GDM1 (cell line): Measurements from ENCODE around the gene RPL39.
"Not testable (repeated sequence)": the region's sequence is repeated elsewhere in the genome, so short reads cannot be mapped to it uniquely, and the experiment has no call there.

Experiments
- DNase-seq: peaks from one replicate; lab custom pipeline; 2025; lab: John Stamatoyannopoulos, UW

RPL39 gene

DNA sequence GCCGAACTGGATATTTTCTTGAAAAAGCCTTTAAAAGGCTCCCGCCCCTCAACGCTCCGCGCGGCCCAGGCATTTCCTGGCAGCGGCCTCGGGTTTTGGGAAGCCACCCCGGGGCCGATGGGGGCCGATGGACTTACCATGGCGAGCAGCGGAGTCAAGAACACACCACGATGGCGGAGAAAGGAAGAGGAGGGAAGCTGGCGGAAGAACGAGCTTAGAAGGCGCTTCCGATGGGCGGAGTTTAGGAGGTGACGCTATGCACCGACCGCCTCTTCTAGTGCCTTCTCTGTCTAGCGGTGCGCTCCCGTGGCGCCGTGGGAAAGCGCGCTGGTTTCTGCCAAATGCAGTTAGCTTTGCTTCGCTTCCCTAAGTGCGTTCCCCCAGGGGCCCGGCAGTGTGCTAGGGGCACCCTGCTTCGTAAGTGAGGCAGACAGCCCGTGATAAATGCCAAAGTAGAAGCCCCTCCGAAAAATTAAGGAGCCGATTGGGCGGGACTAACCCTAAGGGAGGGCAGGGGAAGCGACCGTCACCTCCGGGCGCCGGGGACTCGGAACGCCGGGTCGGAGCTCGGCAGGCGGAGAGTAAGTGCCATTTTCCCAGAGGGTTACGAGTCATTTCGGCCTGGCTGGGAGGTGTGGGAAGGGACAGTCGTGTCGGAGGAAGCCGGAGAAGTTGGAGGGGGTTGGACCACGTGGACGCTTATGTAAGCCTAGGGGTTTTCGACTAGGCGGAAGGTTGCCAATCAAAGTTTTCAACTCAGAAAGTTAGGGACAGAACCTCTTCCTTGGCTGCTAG, at the start of gene RPL39:
TSS of gene RPL39 (minus strand) at position 194 of the 795 bp plus-strand sequence. CDS start at position 140, 54 bp downstream.
- peak; percentile 79 for DNase-seq

DNA sequence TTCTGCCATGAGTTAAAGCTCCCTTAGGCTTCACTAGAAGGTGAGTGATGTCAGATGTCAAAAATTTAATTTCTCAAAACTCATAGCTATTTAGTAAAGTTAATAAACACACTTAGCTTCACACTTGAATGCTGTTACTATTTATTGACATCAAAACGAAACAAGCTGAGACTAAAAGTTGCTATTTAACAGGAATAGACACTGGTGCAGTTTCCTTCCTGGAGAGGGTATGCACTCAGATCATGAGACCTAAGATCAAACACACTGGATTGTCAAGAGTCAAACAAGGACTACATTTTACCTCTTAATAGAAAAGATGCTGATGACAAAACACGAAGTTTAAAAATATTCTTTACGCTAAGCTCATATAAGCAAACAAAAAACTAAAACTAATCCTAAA, 42.5 kb upstream of the RPL39 start:
- no peak for DNase-seq

DNA sequence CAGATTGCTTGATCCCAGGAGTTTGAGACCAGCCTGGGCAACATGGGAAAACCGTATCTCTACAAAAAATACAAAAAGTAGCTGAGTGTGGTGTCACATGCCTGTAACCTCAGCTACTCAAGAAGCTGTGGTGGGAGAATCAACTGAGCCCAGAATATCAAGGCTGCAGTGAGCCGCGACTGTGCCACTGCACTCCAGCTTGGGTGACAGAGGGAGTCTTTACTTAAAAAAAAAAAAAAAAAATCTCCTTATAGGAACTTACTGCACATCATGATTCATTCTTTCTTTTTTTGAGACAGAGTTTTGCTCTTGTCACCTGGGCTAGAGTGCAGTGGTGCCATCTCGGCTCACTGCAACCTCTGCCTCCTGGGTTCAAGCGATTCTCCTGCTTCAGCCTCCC, 37.0 kb upstream of the RPL39 start:
- no peak for DNase-seq

DNA sequence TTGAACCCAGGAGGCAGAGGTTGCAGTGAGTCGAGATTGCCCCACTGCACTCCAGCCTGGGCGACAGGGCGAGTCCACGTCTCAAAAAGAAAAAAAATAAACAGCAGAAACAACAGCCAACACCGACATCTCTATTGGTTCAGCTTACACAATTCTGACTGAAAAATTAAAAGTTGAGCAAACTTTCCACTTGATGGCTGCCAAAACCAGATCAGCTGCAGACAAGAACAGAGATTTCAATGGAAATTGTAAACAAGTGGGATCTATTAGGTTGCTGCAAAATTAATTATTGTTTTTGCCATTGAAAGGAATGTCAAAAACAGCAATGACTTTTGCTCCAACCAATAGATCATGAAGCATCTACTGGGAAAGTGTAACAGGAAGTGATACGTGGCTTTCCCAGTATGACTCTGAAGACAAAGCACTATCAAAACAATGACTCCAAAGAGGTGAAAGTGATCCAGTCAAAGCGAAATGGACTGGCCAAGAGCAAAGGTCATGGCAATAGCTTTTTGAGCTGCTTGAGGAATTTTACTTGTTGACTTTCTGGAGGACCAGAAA, 35.0 kb upstream of the RPL39 start:
- no peak for DNase-seq

DNA sequence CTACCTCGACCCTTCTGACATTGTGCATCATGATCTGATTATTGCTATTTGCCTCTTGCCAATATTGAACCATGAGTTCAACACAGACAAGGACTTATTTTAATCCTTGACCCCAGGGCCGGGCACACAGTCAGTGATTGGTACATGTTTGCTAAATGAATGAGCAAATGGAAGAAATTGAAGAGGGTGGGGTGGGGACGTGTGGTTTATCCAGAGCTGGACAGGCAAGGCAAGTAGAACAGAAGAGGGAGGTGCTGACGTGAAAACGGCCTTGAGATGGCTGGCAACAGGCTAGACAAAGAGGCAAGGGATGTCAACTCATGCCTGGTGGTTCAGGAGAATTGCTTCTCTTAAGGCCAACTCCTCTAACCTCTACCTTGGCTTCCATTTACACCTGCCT, 32.8 kb upstream of the RPL39 start:
- not testable (repeated sequence) for DNase-seq

DNA sequence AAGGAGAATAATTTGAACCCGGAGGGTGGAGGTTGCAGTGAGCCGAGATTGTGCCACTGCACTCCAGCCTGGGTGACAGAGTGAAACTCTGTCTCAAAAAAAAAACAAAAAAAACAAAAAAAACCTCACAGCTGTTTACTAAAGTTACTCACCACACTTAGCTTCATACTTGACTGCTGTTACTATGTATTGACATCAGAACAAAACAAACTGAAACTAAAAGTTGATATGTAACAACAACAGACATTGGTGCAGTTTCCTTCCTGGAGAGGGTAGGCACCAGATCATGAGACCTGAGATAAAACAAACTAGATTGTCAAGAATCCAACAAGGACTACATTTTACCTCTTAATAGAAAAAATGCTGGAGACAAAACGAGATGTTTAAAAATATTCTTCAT, 30.3 kb upstream of the RPL39 start:
- not testable (repeated sequence) for DNase-seq

DNA sequence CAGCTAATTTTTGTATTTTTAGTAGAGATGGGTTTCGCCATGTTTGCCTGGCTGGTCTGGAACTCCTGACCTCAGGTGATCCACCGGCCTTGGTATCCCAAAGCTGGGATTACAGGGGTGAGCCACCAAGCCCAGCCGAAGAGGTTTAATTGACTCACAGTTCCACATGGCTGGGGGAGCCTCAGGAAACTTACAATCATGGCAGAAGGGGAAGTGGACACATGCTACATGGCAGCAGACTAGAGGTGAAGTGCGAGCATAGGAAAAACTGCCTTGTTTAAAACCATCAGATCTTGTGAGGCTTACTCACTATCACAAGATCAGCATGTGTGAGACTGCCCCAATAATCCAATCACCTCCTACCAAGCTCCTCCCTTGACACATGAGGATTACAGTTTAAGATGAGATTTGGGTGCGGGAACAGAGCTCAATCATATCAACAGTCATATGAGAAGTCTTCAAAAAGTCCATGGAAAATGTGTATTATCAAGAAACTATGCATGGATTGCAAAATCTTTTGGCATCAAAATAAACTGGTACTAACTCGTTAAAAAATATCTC, 25.8 kb upstream of the RPL39 start:
- DNase-seq: no peak

DNA sequence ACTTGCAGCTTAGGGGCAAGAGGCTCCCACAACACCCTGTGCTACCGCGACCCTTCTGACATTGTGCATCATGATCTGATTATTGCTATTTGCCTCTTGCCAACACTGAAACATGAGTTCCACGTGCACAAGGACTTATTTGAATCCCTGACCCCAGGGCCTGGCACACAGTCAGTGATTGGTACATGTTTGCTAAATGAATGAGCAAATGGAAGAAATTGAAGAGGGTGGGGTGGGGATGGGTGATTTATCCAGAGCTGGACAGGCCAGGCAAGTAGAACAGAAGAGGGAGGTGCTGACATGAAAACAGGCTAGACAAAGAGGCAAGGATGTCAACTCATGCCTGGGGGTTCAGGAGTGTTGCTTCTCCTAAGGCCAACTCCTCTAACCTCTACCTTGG, 24.9 kb upstream of the RPL39 start:
- DNase-seq: no peak

DNA sequence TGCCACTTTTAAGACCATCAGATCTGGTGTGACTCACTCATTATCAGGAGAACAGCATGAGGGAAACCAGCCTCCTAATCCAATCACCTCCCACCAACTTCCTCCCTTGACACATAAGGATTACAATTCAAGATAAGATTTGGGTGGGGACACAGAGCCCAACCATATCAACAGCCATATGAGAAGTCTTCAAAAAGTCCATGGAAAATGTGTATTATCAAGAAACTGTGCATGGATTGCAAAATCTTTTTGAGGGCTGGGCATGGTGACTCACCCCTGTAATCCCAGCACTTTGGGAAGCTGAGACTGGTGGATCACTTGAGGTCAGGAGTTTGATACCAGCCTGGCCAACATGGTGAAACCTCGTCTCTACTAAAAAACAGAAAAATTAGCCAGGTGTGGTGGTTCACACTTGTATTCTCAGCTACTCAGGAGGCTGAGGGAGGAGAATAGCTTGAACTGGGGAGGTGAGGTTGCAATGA, 17.8 kb upstream of the RPL39 start:
- DNase-seq: no peak

DNA sequence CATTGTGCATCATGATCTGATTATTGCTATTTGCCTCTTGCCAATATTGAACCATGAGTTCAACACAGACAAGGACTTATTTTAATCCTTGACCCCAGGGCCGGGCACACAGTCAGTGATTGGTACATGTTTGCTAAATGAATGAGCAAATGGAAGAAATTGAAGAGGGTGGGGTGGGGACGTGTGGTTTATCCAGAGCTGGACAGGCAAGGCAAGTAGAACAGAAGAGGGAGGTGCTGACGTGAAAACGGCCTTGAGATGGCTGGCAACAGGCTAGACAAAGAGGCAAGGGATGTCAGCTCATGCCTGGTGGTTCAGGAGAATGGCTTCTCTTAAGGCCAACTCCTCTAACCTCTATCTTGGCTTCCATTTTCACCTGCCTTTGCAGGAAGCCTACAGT, 17.0 kb upstream of the RPL39 start:
- not testable (repeated sequence) for DNase-seq

DNA sequence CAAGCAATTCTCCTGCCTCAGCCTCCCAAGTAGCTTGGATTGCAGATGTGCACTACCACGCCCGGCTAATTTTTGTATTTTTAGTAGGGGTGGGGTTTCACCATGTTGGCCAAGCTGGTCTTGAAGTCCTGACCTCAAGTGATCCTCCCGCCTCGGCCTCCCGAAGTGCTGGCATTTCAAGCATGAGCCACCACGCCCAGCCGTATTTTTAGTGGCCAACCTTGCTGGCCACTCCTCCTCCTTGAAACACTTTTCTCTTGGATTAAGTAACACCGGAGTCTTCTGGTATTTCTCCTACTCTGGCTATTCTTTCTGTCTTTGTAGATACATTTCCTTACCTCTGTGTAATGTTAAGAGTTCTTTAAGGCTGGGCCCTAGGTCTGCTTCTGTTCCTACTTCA, 11.1 kb upstream of the RPL39 start:
- DNase-seq: no peak

DNA sequence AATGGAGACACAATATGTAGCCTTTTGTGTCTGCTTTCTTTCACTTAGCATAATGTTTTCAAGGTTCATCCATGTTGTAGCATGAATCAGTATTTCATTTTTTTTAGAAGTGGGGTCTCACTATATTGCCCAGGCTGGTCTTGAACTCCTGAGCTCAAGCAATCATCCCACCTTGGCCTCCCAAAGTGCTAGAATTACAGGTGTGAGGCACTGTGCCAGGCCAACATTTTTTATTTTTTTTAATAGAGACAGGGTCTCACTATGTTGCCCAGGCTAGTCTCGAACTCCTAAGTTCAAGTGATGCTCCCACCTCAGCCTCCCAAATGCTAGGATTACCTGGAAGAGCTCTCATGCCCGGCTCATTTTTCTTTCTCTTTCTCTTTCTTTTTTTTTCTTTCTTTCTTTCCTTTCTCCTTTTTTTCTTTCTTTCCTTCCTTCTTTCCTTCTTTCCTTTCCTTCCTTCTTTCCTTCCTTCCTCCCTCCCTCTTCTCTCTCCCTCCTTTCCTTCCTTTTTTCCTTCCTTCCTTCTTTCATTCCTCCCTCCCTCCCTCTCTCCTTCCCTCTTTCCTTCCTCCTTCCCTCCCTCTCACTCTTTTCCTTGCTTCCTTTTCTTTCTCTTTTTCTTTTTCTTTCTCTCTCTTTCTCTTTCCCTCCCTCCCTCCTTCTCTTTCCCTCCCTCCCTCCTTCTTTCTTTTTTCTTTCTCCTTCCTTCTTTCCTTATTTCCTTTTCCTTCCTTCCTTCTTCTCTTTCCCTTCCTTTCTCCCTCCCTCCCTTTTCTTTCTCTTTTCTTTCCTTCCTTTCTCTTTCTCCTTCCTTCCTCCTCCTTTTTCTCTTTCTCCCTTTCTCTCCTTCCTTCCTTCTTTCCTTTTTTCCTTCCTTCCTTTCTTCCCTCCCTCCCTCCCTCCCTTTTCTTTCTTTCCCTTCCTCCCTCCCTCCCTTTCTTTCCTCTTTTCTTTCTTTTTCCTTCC, 10.1 kb upstream of the RPL39 start:
- no peak for DNase-seq

DNA sequence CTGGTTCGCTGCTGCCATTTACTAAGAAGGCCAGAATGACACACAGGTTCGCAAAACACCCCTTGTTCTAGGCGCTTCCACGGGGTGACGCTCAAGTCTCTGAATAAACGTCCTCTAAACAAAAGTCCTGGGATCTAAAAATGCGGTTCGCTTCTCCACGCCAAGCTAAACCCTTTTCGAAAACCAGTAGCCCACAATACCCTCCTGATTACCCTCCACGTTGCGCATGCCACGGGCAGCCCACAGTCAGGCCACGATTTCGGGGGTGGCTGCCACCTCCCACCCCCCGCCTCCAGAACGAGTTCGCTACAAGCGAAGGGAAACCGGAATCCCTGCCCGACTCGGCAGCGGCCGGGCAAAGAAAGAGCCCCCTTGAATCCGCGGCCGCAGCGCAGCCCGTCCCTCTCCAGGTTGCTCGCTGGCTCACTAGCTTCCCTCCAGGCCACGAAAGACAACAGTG, 423 bp downstream of the RPL39 start:
- DNase-seq: no peak

DNA sequence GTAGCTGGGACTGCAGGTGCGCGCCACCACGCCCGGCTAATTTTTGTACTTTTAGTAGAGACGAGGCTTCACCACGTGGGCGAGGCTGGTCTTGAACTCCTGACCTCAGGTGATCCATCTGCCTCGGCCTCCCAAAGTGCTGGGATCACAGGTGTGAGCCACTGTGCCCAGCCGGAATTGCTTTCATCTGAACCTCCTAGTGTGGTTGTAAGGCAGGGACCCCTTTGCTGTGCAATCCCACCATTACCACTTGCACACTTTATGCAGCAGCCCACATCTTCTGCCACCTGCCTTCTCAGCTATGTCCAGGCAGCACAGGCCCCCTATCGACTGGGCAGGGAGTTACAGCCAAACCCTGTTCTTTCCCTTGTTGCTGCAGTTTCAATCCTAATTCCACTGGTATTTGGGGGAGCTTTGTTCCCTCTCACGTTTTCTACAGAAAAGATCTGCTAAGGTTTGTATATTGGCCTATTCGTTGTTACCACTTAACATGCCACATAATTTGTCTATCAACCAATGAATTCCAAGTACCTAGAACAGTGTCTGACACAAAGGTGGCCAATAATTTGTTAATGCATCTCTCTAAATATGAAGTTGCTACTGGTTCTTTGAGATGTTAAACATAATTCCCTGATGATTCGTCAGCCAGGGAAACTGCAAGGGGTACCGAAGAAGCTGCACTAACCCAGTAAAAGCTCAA, 6.5 kb downstream of the RPL39 start:
- DNase-seq: peak; percentile 29

DNA sequence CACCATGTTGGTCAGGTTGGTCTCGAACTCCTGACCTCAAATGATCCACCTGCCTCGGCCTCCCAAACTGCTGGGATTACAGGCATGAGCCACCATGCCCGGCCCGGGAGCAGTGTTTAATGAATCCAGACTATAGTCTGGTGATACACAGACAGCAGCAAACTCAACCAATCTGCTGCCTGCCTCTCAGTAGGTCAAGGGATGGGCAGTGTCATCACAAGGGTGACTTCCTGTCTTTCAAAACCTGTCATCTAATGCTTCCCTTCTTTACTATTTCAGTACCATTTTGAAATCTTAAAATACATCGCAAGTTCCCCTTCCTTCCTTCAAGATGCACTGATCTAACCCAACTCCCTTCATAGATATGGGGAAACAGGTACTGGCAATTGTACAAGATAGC, 8.4 kb downstream of the RPL39 start:
- DNase-seq: no peak

DNA sequence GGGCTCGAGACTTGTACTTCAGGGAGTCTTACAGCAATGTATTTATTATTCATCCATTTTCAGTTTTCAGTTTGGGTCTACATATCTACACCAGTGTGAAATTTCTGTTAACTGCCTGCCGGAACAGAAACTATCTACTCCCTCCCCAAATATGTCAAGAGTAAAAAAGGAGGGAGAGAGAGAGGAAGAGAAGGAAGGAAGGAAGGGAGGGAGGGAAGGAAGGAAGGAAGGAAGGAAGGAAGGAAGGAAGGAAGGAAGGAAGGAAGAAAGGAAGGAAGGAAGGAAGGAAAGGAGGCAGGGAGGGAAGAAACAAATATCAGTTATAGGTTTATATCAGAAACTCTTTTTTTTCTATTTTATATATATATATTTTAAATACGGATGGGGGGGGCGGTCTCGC, 12.6 kb downstream of the RPL39 start:
- DNase-seq: no peak

DNA sequence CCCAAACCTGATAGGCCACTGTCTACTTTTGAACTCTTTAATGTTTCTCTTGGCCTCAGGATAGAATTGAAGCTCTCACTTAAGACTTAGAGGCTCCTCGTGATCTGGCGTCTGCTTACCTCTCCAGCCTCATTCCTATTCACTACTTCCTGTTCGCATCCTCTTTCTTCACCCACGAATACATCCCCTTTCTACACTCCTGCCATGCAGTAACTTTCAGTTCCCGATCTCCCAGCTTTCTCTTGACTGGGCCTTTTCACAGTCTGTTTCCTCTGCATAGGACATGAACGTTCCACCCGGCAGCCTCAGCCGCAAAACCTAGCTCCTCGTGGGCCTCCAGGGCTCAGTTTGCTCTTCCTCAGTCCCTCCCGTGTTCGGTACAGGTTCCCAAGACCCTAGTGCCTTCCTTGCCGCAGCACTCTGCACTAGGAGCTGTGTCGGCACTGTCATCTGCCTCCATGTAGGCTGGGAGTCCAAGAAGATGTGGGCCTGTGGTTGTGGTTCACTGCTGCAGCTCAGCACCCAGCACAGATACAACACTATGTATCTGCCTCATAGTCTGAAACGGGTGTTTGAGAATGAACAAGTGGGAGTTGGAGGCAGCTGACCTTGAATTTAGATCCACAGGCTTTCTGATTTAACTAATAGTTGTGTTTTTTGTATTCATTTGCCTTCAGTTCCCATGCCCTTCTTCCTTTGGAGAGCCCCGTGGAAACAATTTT, 15.8 kb downstream of the RPL39 start:
- no peak for DNase-seq

DNA sequence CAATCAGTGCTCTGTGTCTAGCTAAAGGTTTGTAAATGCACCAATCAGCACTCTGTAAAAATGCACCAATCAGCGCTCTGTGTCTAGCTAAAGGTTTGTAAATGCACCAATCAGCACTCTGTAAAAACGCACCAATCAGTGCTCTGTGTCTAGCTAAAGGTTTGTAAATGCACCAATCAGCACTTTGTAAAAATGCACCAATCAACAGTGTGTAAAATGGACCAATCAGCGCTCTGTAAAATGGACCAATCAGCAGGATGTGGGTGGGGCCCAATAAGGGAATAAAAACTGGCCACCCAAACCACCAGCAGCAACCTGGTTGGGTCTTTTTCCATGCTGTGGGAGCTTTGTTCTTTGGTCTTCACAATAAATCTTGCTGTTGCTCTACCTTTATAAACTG, 22.0 kb downstream of the RPL39 start:
- not testable (repeated sequence) for DNase-seq

DNA sequence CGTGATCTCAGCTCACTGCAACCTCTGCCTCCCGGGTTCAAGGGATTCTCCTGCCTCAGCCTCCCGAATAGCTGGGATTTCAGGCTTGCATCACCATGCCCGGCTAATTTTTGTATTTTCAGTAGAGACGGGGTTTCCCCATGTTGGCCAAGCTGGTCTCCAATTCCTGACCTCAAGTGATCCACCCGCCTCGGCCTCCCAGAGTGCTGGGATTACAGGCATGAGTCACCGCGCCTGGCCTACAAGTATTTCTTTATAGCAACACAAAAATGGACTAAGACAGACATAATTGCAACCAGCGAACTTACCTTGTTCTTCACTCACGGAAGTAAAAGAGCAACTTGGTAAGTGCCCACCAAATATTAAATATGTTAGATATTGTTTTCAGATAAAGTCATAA, 23.0 kb downstream of the RPL39 start:
- not testable (repeated sequence) for DNase-seq

DNA sequence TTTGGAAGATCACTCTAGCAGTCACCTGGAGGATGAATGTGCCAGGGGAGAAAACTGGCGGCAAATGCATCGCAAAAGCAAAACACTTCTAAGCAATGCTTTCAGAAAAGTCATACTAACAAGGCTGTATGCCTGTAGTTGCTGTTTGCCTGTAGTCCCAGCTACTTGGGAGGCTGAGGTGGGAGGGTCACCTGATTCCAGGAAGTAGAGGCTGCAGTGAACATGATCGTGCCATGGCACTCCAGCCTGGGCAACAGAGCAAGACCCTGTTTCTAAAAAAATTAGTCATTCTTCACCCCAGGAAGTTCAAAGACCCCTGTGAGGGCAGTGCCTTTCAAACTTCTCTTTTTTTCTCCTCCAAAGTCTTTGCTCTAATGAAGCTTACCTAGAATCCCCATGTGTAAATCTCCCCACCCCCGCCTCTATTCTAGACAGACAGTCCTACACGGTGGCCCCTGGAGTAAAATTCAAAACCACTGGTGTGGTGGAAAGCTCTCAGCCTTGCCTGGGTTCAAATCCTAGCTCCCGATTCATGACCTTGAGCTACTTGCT, 27.5 kb downstream of the RPL39 start:
- DNase-seq: no peak
